DOHH2 (cell line): ENCODE results near the gene NRXN3.

Experiments
- H3F3A ChIP-seq: fragments of 200-600 bp; sonication (generic), shearing (Covaris generic); 2 replicates; pipeline ENCODE4 v1.6.0; 2016; ENCODE audit warnings: antibody characterized with exemption, mild to moderate bottlenecking; ENCODE audit not compliant: control insufficient read depth, insufficient read depth
- H3K27ac ChIP-seq: fragments of 200-600 bp; sonication (generic); 2 replicates; pipeline ENCODE4 v1.5.1; 2014; ENCODE audit warnings: low read depth, mild to moderate bottlenecking, low read length, moderate library complexity
- H3K27me3 ChIP-seq: fragments of 200-600 bp; sonication (generic); 2 replicates; pipeline ENCODE4 v1.6.1; 2014; ENCODE audit warnings: mild to moderate bottlenecking, low read length, mixed read lengths; ENCODE audit not compliant: control insufficient read depth
- H3K36me3 ChIP-seq: fragments of 200-600 bp; sonication (generic); 2 replicates; pipeline ENCODE4 v1.6.1; 2014; ENCODE audit warnings: mild to moderate bottlenecking, low read length, moderate library complexity, mixed read lengths; ENCODE audit not compliant: control insufficient read depth
- H3K4me1 ChIP-seq: fragments of 200-600 bp; sonication (generic); 2 replicates; pipeline ENCODE4 v1.6.1; 2014; ENCODE audit warnings: mild to moderate bottlenecking, low read length, mixed read lengths; ENCODE audit not compliant: control insufficient read depth
- H3K4me2 ChIP-seq: fragments of 200-600 bp; sonication (generic); 2 replicates; pipeline ENCODE4 v1.6.0; 2014; ENCODE audit warnings: mild to moderate bottlenecking, low read length, moderate library complexity
- H3K4me3 ChIP-seq: fragments of 200-600 bp; sonication (generic); 2 replicates; pipeline ENCODE4 v1.5.1; 2014; ENCODE audit warnings: mild to moderate bottlenecking, low read length, mixed read lengths
- H3K79me2 ChIP-seq: fragments of 200-600 bp; sonication (generic); 2 replicates; pipeline ENCODE4 v1.6.1; 2014; ENCODE audit warnings: mild to moderate bottlenecking, low read length, mixed read lengths; ENCODE audit not compliant: control insufficient read depth
- H3K9me2 ChIP-seq: fragments of 200-600 bp; sonication (generic); replicated peaks from 2 replicates; pipeline ENCODE4 v1.6.1; 2014; ENCODE audit warnings: mild to moderate bottlenecking, low read length, mixed read lengths; ENCODE audit not compliant: control insufficient read depth
- H3K9me3 ChIP-seq: fragments of 200-600 bp; sonication (generic); 2 replicates; pipeline ENCODE4 v1.6.1; 2014; ENCODE audit warnings: antibody characterized with exemption, low read length, mixed read lengths; ENCODE audit not compliant: control insufficient read depth, insufficient read depth
- H4K20me1 ChIP-seq: fragments of 200-600 bp; sonication (generic); 2 replicates; pipeline ENCODE4 v1.6.0; 2014; ENCODE audit warnings: low read depth, mild to moderate bottlenecking, antibody characterized with exemption, low read length, moderate library complexity; ENCODE audit not compliant: control insufficient read depth, insufficient read depth
- EZH2phosphoT487 ChIP-seq: fragments of 200-600 bp; sonication (generic); IDR thresholded peaks from 2 replicates; pipeline ENCODE4 v1.6.1; 2017; ENCODE audit warnings: borderline replicate concordance, mild to moderate bottlenecking, antibody characterized with exemption, low read length, moderate library complexity, mixed read lengths
- TF ChIP-seq, protein P1 (sequence below): fragments of 200-600 bp; sonication (generic); IDR thresholded peaks from one replicate; pipeline ENCODE4 v1.5.1; 2014; ENCODE audit warnings: antibody characterized with exemption, mild to moderate bottlenecking, low read depth, low read length; ENCODE audit not compliant: poor library complexity, severe bottlenecking

NRXN3 gene

DNA sequence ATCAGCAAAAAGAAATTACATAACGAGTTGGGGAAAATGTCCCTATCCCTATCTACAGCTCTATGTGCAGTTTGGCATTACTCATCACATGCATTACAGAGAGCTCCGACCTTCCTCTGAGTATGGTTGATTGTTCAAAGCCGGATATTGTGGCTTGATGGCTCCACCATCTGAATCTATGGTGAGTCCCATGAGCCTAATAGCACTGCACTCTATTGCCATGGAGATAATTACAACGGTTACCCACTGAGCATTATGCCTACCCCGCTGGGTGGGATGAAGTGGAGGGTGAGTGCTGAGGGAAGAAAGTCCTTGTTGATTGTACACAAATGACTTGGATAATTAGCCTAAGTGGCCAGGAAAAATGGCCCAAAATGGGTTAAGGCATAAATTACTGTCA is 800.5 kb downstream of the NRXN3 start:
- H3K9me3 ChIP-seq = no peaks in the 10 kb centered on the region
- no peak overlapping the region for H3K4me3 ChIP-seq
- no peaks in the 10 kb centered on the region for H3F3A ChIP-seq
- no peaks in the 10 kb centered on the region for H3K4me1 ChIP-seq
- no peaks in the 10 kb centered on the region for H3K27me3 ChIP-seq
- no peaks in the 10 kb centered on the region for H4K20me1 ChIP-seq
- H3K9me2 ChIP-seq = no peaks in the 10 kb centered on the region
- H3K4me2 ChIP-seq = no peak overlapping the region
- no peaks in the 10 kb centered on the region for H3K79me2 ChIP-seq
- TF ChIP-seq, protein P1, sequence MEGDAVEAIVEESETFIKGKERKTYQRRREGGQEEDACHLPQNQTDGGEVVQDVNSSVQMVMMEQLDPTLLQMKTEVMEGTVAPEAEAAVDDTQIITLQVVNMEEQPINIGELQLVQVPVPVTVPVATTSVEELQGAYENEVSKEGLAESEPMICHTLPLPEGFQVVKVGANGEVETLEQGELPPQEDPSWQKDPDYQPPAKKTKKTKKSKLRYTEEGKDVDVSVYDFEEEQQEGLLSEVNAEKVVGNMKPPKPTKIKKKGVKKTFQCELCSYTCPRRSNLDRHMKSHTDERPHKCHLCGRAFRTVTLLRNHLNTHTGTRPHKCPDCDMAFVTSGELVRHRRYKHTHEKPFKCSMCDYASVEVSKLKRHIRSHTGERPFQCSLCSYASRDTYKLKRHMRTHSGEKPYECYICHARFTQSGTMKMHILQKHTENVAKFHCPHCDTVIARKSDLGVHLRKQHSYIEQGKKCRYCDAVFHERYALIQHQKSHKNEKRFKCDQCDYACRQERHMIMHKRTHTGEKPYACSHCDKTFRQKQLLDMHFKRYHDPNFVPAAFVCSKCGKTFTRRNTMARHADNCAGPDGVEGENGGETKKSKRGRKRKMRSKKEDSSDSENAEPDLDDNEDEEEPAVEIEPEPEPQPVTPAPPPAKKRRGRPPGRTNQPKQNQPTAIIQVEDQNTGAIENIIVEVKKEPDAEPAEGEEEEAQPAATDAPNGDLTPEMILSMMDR = no peak
- TF ChIP-seq EZH2phosphoT487 = no peak
- no peak overlapping the region for H3K27ac ChIP-seq
- H3K36me3 ChIP-seq = no peaks in the 10 kb centered on the region

DNA sequence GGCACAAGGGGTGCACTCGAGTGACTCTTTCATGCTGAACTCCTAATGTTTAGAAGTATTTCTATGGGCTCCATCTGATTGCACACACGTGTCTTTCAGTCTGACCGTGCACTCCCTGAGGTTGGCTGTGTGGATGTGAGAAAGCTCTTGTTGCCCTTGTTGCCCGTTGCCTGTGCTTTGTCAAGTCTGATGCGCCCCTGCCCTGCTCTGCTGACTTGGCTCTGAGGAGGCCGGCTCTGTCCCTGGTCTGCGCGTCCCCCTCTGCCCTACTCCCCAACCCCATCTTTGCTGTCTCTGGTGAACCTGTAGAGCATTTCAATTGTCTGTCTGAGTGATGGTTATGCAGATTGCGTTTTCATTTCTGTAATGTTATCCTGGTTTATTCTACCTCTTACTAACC is 802.3 kb downstream of the NRXN3 start:
- no peaks in the 10 kb centered on the region for H3K9me2 ChIP-seq
- H3K4me1 ChIP-seq = no peaks in the 10 kb centered on the region
- H3K79me2 ChIP-seq = no peaks in the 10 kb centered on the region
- H3K9me3 ChIP-seq = no peaks in the 10 kb centered on the region
- H3K27ac ChIP-seq = no peak overlapping the region
- no peak overlapping the region for H3K4me2 ChIP-seq
- H3K36me3 ChIP-seq = no peaks in the 10 kb centered on the region
- no peaks in the 10 kb centered on the region for H4K20me1 ChIP-seq
- H3K4me3 ChIP-seq = no peak overlapping the region
- no peak for TF ChIP-seq EZH2phosphoT487
- TF ChIP-seq, protein P1 = no peak
- no peaks in the 10 kb centered on the region for H3K27me3 ChIP-seq
- H3F3A ChIP-seq = no peaks in the 10 kb centered on the region

DNA sequence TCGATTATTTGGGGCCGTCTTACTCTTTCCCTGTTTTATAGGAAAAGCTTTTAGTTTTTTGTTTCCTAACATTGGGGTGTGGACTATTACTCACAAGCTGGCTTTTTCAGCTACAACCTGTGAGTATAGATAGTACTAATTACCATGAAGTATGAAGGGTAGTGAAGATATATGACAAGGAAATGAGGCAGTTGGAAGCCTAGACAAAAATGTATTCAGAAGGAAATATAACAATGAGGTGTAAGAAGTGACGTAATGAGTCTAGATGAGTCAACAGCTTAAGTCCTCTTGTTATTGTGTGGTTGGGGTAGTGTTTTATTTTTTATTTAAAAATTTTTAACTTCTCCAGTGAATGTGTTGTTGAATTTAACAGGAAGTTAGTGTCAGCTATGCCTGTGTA is 804.5 kb downstream of the NRXN3 start:
- H3K4me1 ChIP-seq = no peaks in the 10 kb centered on the region
- H3K9me3 ChIP-seq = no peaks in the 10 kb centered on the region
- no peaks in the 10 kb centered on the region for H3K79me2 ChIP-seq
- no peaks in the 10 kb centered on the region for H4K20me1 ChIP-seq
- H3K4me2 ChIP-seq = no peak overlapping the region
- H3K27ac ChIP-seq = no peak overlapping the region
- no peaks in the 10 kb centered on the region for H3K36me3 ChIP-seq
- no peak for TF ChIP-seq EZH2phosphoT487
- TF ChIP-seq, protein P1 = no peak
- no peaks in the 10 kb centered on the region for H3K9me2 ChIP-seq
- no peaks in the 10 kb centered on the region for H3F3A ChIP-seq
- H3K27me3 ChIP-seq = no peaks in the 10 kb centered on the region
- no peak overlapping the region for H3K4me3 ChIP-seq

DNA sequence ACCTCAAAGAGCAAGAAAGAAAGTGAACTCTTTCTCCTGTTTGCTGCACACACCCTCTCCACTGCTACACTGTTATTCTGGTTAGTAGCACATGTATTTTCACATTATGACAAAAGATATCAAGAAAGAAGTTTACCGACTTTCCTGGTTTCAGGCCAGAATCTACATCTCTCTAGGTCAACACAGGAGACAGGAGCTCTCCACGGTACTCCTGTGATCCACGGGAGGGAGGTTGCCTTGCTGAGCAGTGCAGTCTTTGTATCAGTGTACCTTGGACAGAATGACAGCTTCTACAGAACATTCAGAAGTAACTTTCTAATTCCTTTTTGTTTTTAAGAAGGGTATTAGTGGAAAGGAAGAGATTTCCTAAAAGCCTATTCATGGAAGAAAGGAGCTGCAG is 805.6 kb downstream of the NRXN3 start:
- TF ChIP-seq, protein P1 = no peak
- no peak for TF ChIP-seq EZH2phosphoT487
- Histone ChIP-seq H3K9me3 (no peaks in the 10 kb centered on the region), H3K27me3 (no peaks in the 10 kb centered on the region), H3F3A (no peaks in the 10 kb centered on the region), H3K36me3 (no peaks in the 10 kb centered on the region), H3K4me1 (no peaks in the 10 kb centered on the region), H3K27ac (no peak overlapping the region), H3K4me2 (no peak overlapping the region), H3K4me3 (no peak overlapping the region), H3K9me2 (no peaks in the 10 kb centered on the region), H4K20me1 (no peaks in the 10 kb centered on the region), H3K79me2 (no peaks in the 10 kb centered on the region)
